ENCODE measurements around the gene RASSF7.

Gene RASSF7

DNA sequence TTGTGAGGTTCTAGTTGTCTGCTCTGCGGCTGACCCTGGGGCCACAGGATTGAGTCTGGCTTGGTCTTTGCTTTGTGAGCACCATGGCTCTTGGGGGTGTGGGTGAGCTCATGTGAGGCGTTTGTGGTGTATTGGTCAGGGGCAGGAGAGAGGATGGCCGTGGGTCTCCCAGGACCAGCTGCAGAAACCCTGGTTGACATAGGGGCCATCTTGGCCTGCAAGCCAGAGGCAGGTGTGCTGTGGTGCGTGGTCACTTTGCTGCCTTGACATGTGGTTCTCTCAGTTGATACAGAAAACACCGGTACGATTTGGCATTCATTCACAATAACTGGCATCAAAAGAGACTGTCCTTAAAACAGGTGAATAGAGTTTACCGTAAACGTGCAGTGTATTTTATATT lies 26.8 kb downstream of the RASSF7 start:
- no peak for DNase-seq (ENCODE audit: low read depth)
- in situ Hi-C loops (cut with HindIII; ENCODE audit: low sequenced_read_pairs): no loop called here
- no peak overlapping the region for H3K4me3 ChIP-seq (ENCODE audit: low read depth, low read length)
- TF ChIP-seq, protein P1, sequence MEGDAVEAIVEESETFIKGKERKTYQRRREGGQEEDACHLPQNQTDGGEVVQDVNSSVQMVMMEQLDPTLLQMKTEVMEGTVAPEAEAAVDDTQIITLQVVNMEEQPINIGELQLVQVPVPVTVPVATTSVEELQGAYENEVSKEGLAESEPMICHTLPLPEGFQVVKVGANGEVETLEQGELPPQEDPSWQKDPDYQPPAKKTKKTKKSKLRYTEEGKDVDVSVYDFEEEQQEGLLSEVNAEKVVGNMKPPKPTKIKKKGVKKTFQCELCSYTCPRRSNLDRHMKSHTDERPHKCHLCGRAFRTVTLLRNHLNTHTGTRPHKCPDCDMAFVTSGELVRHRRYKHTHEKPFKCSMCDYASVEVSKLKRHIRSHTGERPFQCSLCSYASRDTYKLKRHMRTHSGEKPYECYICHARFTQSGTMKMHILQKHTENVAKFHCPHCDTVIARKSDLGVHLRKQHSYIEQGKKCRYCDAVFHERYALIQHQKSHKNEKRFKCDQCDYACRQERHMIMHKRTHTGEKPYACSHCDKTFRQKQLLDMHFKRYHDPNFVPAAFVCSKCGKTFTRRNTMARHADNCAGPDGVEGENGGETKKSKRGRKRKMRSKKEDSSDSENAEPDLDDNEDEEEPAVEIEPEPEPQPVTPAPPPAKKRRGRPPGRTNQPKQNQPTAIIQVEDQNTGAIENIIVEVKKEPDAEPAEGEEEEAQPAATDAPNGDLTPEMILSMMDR (IDR thresholded peaks at IDR 0.05; ENCODE audit: low read depth, low read length, missing control alignments): no peak

DNA sequence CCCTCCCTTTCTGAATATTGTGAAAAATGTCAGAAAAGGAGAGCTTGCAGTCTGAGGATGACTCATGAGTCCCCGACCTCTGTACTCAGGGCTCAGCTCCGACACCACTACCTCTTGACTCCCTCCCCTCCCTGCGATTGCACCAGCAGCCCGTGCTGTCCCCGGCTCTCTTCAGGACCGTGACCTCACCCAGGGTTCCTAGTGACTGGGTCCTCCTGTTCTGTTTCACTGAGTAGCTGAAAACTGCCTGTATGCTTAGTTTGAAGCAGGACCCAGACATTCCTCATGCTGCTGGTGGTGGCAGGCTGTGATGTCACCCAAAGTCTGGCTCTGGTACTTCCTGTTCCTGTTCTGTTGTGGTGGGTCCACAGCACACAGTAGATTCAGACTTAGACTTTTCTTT lies 27.2 kb downstream of the RASSF7 start:
- TF ChIP-seq, protein P1 (IDR thresholded peaks at IDR 0.05; ENCODE audit: low read depth, low read length, missing control alignments): no peak
- DNase-seq (ENCODE audit: low read depth): no peak
- in situ Hi-C loops (cut with HindIII; ENCODE audit: low sequenced_read_pairs): no loop called here
- H3K4me3 ChIP-seq (ENCODE audit: low read depth, low read length): no peak overlapping the region

DNA sequence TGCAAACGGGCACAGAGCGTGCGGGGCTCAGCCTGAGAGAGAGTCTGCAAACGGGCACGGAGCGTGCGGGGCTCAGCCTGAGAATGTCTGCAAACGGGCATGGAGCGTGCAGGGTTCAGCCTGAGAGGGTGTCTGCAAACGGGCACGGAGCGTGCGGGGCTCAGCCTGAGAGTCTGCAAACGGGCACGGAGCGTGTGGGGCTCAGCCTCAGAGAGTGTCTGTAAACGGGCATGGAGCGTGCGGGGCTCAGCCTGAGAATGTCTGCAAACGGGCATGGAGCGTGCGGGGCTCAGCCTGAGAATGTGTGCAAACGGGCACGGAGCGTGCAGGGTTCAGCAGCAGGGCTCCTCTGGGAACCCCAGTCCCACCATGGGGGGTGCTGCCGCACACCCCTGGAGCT lies 29.0 kb downstream of the RASSF7 start:
- no peak for DNase-seq (ENCODE audit: low read depth)
- H3K4me3 ChIP-seq (ENCODE audit: low read depth, low read length): no peak overlapping the region
- TF ChIP-seq, protein P1 (IDR thresholded peaks at IDR 0.05; ENCODE audit: low read depth, low read length, missing control alignments): no peak
- in situ Hi-C loops (cut with HindIII; ENCODE audit: low sequenced_read_pairs): no loop called here

DNA sequence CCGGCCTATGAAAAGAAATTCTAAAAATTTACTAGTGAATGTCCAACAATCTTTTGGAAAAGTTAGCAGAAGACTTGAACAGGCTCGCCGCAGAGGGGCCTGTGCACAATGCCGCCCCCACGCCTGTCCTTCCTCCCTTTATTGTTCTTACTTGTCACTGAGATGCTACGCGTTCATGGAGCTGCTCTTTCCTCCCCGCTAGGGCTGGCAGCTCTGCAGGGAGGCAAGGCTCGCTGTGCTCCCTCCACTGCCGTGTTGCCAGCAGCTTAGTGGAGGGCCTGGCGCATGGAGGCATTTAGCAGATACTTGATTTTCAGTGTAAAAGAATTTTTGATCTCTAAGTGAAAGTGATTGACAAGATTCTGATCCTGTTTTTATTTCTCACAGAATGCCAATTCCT lies 30.2 kb downstream of the RASSF7 start:
- in situ Hi-C loops (cut with HindIII; ENCODE audit: low sequenced_read_pairs): no loop called here
- no peak overlapping the region for H3K4me3 ChIP-seq (ENCODE audit: low read depth, low read length)
- TF ChIP-seq, protein P1 (IDR thresholded peaks at IDR 0.05; ENCODE audit: low read depth, low read length, missing control alignments): no peak
- no peak for DNase-seq (ENCODE audit: low read depth)

DNA sequence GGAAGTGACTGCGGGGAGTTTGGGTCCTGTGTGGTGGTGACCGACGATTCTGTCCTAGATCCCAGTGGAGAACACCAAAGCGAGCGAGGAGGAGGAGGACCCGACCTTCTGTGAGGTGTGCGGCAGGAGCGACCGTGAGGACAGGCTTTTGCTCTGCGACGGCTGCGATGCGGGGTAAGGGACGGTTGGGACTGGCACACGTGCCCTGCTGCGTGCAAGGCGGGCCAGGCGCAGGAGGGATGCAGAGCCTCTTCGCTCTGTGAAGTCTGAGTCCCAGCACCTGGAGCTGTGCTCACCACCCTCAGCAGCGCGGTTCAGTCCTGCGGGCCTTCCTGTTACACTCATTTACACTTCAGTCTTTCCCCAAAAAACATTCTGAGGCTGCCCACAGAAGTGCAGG lies 31.7 kb downstream of the RASSF7 start:
- TF ChIP-seq, protein P1 (IDR thresholded peaks at IDR 0.05; ENCODE audit: low read depth, low read length, missing control alignments): no peak
- in situ Hi-C loops (cut with HindIII; ENCODE audit: low sequenced_read_pairs): no loop called here
- H3K4me3 ChIP-seq (ENCODE audit: low read depth, low read length): no peak overlapping the region
- no peak for DNase-seq (ENCODE audit: low read depth)

DNA sequence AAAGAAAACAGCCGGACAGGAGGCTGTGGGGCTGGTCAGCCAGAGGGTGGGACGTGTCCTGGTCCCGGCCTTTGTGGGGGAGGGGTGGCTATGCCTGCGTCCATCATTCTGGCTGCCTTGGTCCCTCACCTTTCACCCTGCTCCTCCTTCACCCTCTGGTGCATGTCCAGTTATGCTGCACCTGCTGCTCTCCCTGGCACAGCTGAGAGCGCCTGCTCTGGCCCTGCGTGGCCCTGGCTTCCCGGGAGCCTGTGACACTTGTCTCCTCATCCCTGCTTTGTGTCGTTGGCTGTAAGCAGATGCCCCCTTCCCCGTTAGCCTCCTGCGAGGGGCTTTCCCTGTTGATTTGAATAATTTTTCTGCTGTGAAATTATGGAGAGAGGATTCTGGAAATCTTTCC lies 32.1 kb downstream of the RASSF7 start:
- in situ Hi-C loops (cut with HindIII; ENCODE audit: low sequenced_read_pairs): no loop called here
- DNase-seq (ENCODE audit: low read depth): no peak
- no peak overlapping the region for H3K4me3 ChIP-seq (ENCODE audit: low read depth, low read length)
- TF ChIP-seq, protein P1 (IDR thresholded peaks at IDR 0.05; ENCODE audit: low read depth, low read length, missing control alignments): no peak

DNA sequence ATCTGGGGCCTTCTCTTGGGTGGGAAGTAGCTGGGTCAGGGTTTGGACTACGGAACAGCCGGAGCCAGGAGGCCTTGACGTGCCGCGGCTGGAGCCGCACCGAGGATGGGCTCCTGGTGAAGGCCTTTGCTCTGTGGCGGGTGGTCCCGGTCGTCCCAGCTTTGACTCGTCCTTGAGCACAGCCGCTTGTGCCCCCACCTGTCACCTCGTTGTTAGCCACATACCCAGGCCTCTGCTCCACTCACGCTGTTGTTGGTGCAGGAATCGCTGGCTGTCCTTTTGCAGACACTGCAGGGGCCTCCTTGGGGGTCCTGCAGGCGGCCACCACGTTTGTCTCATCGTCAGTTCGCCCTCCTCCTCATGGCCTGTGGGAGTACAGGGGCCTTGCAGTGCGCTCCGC lies 32.6 kb downstream of the RASSF7 start:
- in situ Hi-C loops (cut with HindIII; ENCODE audit: low sequenced_read_pairs): no loop called here
- DNase-seq (ENCODE audit: low read depth): no peak
- H3K4me3 ChIP-seq (ENCODE audit: low read depth, low read length): no peak overlapping the region
- TF ChIP-seq, protein P1 (IDR thresholded peaks at IDR 0.05; ENCODE audit: low read depth, low read length, missing control alignments): no peak
